CD4-positive, CD25-positive, alpha-beta regulatory T cell (primary cell): Measurements from ENCODE around the gene GYPC. TPM values are rescaled to one million over a fixed set of nuclear protein-coding genes. Genes with fewer than 3 reads are reported as not detected.

Experiments
- ATAC-seq, 2 donors: fragments of 150-1000 bp; cut with Tn5 transposase; one replicate each; pipeline ENCODE4 v1.10.0; 2021; ENCODE audit warnings: low read depth in 2 of 2, moderate number of reproducible peaks in 2 of 2, moderate library complexity in 1 of 2
- DNase-seq, 3 donors: peaks; one replicate each; pipeline versions ENCODE4 v3.0.0 to v3.0.0-alpha.2; 2012 to 2022; ENCODE audit warnings: mixed read lengths in 1 of 3
- H3K27ac ChIP-seq: one replicate; pipeline ENCODE4 v1.7.0; 2013; ENCODE audit warnings: mild to moderate bottlenecking, low read length; ENCODE audit not compliant: insufficient read depth, poor library complexity, severe bottlenecking
- H3K27me3 ChIP-seq: one replicate; pipeline ENCODE4 v1.7.0; 2013; ENCODE audit warnings: low read length; ENCODE audit not compliant: control insufficient read depth, insufficient read depth
- H3K36me3 ChIP-seq: one replicate; pipeline ENCODE4 v1.7.0; 2013; ENCODE audit warnings: mild to moderate bottlenecking, low read length, moderate library complexity; ENCODE audit not compliant: control insufficient read depth, insufficient read depth
- H3K4me1 ChIP-seq: 2 replicates; pipeline ENCODE4 v1.7.0; 2013; ENCODE audit warnings: mild to moderate bottlenecking, low read length; ENCODE audit not compliant: insufficient read depth, control insufficient read depth, poor library complexity, severe bottlenecking
- H3K4me3 ChIP-seq: one replicate; pipeline ENCODE4 v1.7.0; 2013; ENCODE audit warnings: low read depth, mild to moderate bottlenecking, low read length, moderate library complexity
- H3K9me3 ChIP-seq, 2 experiments: 1 replicate in 1 of 2; 2 replicates in 1 of 2; pipeline ENCODE4 v1.7.0; 2013; ENCODE audit warnings: low read length in 2 of 2, mild to moderate bottlenecking in 1 of 2, moderate library complexity in 1 of 2; ENCODE audit not compliant: control insufficient read depth in 2 of 2
- H3K27ac Mint-ChIP-seq, 3 donors: one replicate each; pipeline ENCODE4 v1.8.0; 2020 to 2022; ENCODE audit warnings: mild to moderate bottlenecking in 3 of 3, mixed read lengths in 3 of 3, moderate library complexity in 2 of 3
- H3K27me3 Mint-ChIP-seq: one replicate; pipeline ENCODE4 v1.8.0; 2022; ENCODE audit warnings: mild to moderate bottlenecking, mixed read lengths
- H3K36me3 Mint-ChIP-seq: one replicate; pipeline ENCODE4 v1.8.0; 2020; ENCODE audit warnings: mixed read lengths
- H3K4me1 Mint-ChIP-seq, 4 donors: one replicate each; pipeline ENCODE4 v1.8.0; 2020 to 2022; ENCODE audit warnings: mixed read lengths in 4 of 4, mild to moderate bottlenecking in 1 of 4
- H3K4me3 Mint-ChIP-seq, 4 donors: one replicate each; pipeline ENCODE4 v1.8.0; 2020 to 2022; ENCODE audit warnings: mild to moderate bottlenecking in 4 of 4, mixed read lengths in 4 of 4, moderate library complexity in 3 of 4
- H3K9me3 Mint-ChIP-seq, 7 donors: one replicate each; pipeline ENCODE4 v1.8.0; 2020 to 2022; ENCODE audit warnings: mixed read lengths in 7 of 7, mild to moderate bottlenecking in 3 of 7, moderate library complexity in 2 of 7
- polyA plus RNA-seq, 4 donors: library from polyadenylated mRNA; unstranded; fragments of 300-500 nt; fragmentation: Illumina TruSeq; gene quantifications; one replicate each; pipeline ENCODE4 v1.2.3, GENCODE V29; 2021
- total RNA-seq: library from RNA; stranded (reverse); gene quantifications from one replicate; pipeline ENCODE4 v1.2.3, GENCODE V29; 2022

GYPC gene
- total and polyA plus RNA-seq, 5 donors from 2014 or later = 75.2 to 210 (median 186) TPM

DNA sequence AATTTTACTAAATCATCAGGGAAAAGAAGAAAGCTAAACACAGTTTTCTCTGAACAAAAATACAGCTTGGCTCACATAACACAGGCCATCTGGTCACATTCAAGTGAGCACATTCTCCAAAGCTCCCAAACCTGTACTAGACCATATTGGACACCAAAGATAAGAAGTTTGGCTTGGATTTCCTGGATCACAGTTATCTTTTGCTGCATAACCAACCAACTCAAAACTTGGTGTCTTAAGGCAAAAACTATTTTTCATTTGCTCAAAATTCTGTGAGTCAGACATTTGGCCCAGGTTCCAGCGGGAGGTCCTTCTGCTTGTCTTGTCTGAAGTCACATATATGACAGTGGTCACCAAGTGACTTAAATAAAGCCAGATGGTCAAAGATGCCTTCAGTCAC lies 83.2 kb downstream of the GYPC start:
- H3K4me3 ChIP-seq = no peak overlapping the region
- H3K27ac ChIP-seq = no peak overlapping the region
- no peaks in the 10 kb centered on the region for H3K27me3 ChIP-seq
- H3K4me3 Mint-ChIP-seq = no peak overlapping the region
- H3K9me3 ChIP-seq = no peaks in the 10 kb centered on the region
- H3K27ac Mint-ChIP-seq = no peak overlapping the region
- H3K27me3 Mint-ChIP-seq = peaks cover 9% of the 10 kb centered on the region
- peaks cover 0 to 2% (median 0%) of the 10 kb centered on the region in 4 donors for H3K4me1 Mint-ChIP-seq
- DNase-seq (no peak), ATAC-seq (no peak)
- H3K4me1 ChIP-seq = no peaks in the 10 kb centered on the region
- no peaks in the 10 kb centered on the region for H3K36me3 Mint-ChIP-seq
- peaks cover 0 to 5% (median 0%) of the 10 kb centered on the region in 7 donors for H3K9me3 Mint-ChIP-seq
- H3K36me3 ChIP-seq = no peaks in the 10 kb centered on the region

GRCh38 chr2:126744640-126745039 lies 88.7 kb downstream of the GYPC start:
- peaks cover 0 to 3% (median 0%) of the 10 kb centered on the region in 7 donors for H3K9me3 Mint-ChIP-seq
- no peak overlapping the region for H3K27ac Mint-ChIP-seq
- DNase-seq (no peak), ATAC-seq (no peak)
- no peak overlapping the region for H3K4me3 Mint-ChIP-seq
- Histone ChIP-seq H3K27ac (no peak overlapping the region), H3K27me3 (no peaks in the 10 kb centered on the region), H3K4me3 (no peak overlapping the region), H3K9me3 (no peaks in the 10 kb centered on the region), H3K36me3 (no peaks in the 10 kb centered on the region), H3K4me1 (no peaks in the 10 kb centered on the region)
- H3K27me3 Mint-ChIP-seq = peaks cover 10% of the 10 kb centered on the region
- H3K4me1 Mint-ChIP-seq = no peaks in the 10 kb centered on the region
- H3K36me3 Mint-ChIP-seq = no peaks in the 10 kb centered on the region

Other genes starting within 250 kb of the GYPC start
- not detected for gene TEX51, start 242.7 kb downstream of the GYPC start, total RNA-seq
- gene TEX51, start 242.7 kb downstream of the GYPC start, polyA plus RNA-seq = not detected